Measurements from ENCODE around the gene CCRL2. TPM values are rescaled to one million over a fixed set of nuclear protein-coding genes. Genes with fewer than 3 reads are reported as not detected.
"Not testable (repeated sequence)": the region's sequence is repeated elsewhere in the genome, so short reads cannot be mapped to it uniquely, and the experiment has no call there.

CCRL2 gene
- total RNA-seq, 2 donors from 2014 or later = 2.1 to 3.7 TPM

GRCh38 chr3:46393011-46393410 lies 14.0 kb upstream of the CCRL2 start:
- H3K27me3 Mint-ChIP-seq = peaks cover 7% of the 10 kb centered on the region
- H3K36me3 Mint-ChIP-seq (ENCODE audit: low read depth) = no peaks in the 10 kb centered on the region
- H3K4me1 Mint-ChIP-seq = no peaks in the 10 kb centered on the region
- H3K9me3 Mint-ChIP-seq = no peaks in the 10 kb centered on the region
- H3K27ac Mint-ChIP-seq = no peak overlapping the region
- H3K4me3 Mint-ChIP-seq = no peak overlapping the region
- ATAC-seq (replicated peaks) = no peak

- no peak overlapping the region for H3K27ac Mint-ChIP-seq
- H3K27me3 Mint-ChIP-seq = peaks cover 7% of the 10 kb centered on the region
- no peaks in the 10 kb centered on the region for H3K4me1 Mint-ChIP-seq
- no peak overlapping the region for H3K4me3 Mint-ChIP-seq
- H3K36me3 Mint-ChIP-seq (ENCODE audit: low read depth) = no peaks in the 10 kb centered on the region
- no peak for ATAC-seq (replicated peaks)
- no peaks in the 10 kb centered on the region for H3K9me3 Mint-ChIP-seq
These were observed 13.3 kb upstream of the CCRL2 start for GRCh38 chr3:46393554-46394434.

GRCh38 chr3:46395210-46395661 lies 11.8 kb upstream of the CCRL2 start:
- no peaks in the 10 kb centered on the region for H3K9me3 Mint-ChIP-seq
- no peaks in the 10 kb centered on the region for H3K4me1 Mint-ChIP-seq
- ATAC-seq (replicated peaks) = no peak
- H3K36me3 Mint-ChIP-seq (ENCODE audit: low read depth) = no peaks in the 10 kb centered on the region
- H3K4me3 Mint-ChIP-seq = no peak overlapping the region
- no peak overlapping the region for H3K27ac Mint-ChIP-seq
- peaks cover 7% of the 10 kb centered on the region for H3K27me3 Mint-ChIP-seq

- Mint-ChIP-seq H3K4me3 (no peak overlapping the region), H3K27me3 (peaks cover 7% of the 10 kb centered on the region), H3K27ac (no peak overlapping the region), H3K4me1 (no peaks in the 10 kb centered on the region), H3K36me3 (ENCODE audit: low read depth) (no peaks in the 10 kb centered on the region), H3K9me3 (no peaks in the 10 kb centered on the region)
- no peak for ATAC-seq (replicated peaks)
These were observed 11.1 kb upstream of the CCRL2 start for GRCh38 chr3:46395766-46396530.

- Mint-ChIP-seq H3K36me3 (ENCODE audit: low read depth) (no peaks in the 10 kb centered on the region), H3K4me3 (no peak overlapping the region), H3K27me3 (peaks cover 7% of the 10 kb centered on the region), H3K4me1 (no peaks in the 10 kb centered on the region), H3K9me3 (no peaks in the 10 kb centered on the region), H3K27ac (no peak overlapping the region)
- no peak for ATAC-seq (replicated peaks)
These were observed 9.9 kb upstream of the CCRL2 start for GRCh38 chr3:46397111-46397510.

GRCh38 chr3:46398186-46398955 lies 8.7 kb upstream of the CCRL2 start:
- Mint-ChIP-seq H3K27me3 (peaks cover 7% of the 10 kb centered on the region), H3K4me3 (no peak overlapping the region), H3K4me1 (no peaks in the 10 kb centered on the region), H3K36me3 (ENCODE audit: low read depth) (no peaks in the 10 kb centered on the region), H3K9me3 (no peaks in the 10 kb centered on the region), H3K27ac (no peak overlapping the region)
- no peak for ATAC-seq (replicated peaks)

GRCh38 chr3:46399098-46399497 lies 8.0 kb upstream of the CCRL2 start:
- no peak for ATAC-seq (replicated peaks)
- Mint-ChIP-seq H3K9me3 (no peaks in the 10 kb centered on the region), H3K27ac (no peak overlapping the region), H3K4me1 (no peaks in the 10 kb centered on the region), H3K4me3 (no peak overlapping the region), H3K27me3 (peaks cover 7% of the 10 kb centered on the region), H3K36me3 (ENCODE audit: low read depth) (no peaks in the 10 kb centered on the region)

GRCh38 chr3:46399557-46399956 lies 7.5 kb upstream of the CCRL2 start:
- Mint-ChIP-seq H3K36me3 (ENCODE audit: low read depth) (no peaks in the 10 kb centered on the region), H3K4me3 (no peak overlapping the region), H3K4me1 (no peaks in the 10 kb centered on the region), H3K27me3 (peaks cover 5% of the 10 kb centered on the region), H3K27ac (no peak overlapping the region), H3K9me3 (no peaks in the 10 kb centered on the region)
- ATAC-seq (replicated peaks) = peak; percentile 28

- H3K27me3 Mint-ChIP-seq = peaks cover 2% of the 10 kb centered on the region
- ATAC-seq (replicated peaks) = no peak
- H3K27ac Mint-ChIP-seq = no peak overlapping the region
- H3K36me3 Mint-ChIP-seq (ENCODE audit: low read depth) = no peaks in the 10 kb centered on the region
- H3K4me1 Mint-ChIP-seq = no peaks in the 10 kb centered on the region
- no peak overlapping the region for H3K4me3 Mint-ChIP-seq
- no peaks in the 10 kb centered on the region for H3K9me3 Mint-ChIP-seq
These were observed 6.9 kb upstream of the CCRL2 start for GRCh38 chr3:46400000-46400734.

- Mint-ChIP-seq H3K27me3 (no peaks in the 10 kb centered on the region), H3K4me3 (no peak overlapping the region), H3K36me3 (ENCODE audit: low read depth) (no peaks in the 10 kb centered on the region), H3K4me1 (no peaks in the 10 kb centered on the region), H3K9me3 (no peaks in the 10 kb centered on the region), H3K27ac (no peak overlapping the region)
- ATAC-seq (replicated peaks) = no peak
These were observed 6.2 kb upstream of the CCRL2 start for GRCh38 chr3:46400846-46401245.

- ATAC-seq (replicated peaks) = no peak
- Mint-ChIP-seq H3K36me3 (ENCODE audit: low read depth) (no peaks in the 10 kb centered on the region), H3K4me3 (no peak overlapping the region), H3K27ac (no peak overlapping the region), H3K4me1 (no peaks in the 10 kb centered on the region), H3K27me3 (no peaks in the 10 kb centered on the region), H3K9me3 (no peaks in the 10 kb centered on the region)
These were observed 5.5 kb upstream of the CCRL2 start for GRCh38 chr3:46401579-46401978.

GRCh38 chr3:46402902-46403301 lies 4.2 kb upstream of the CCRL2 start:
- not testable (repeated sequence) for H3K4me1 Mint-ChIP-seq; ATAC-seq (replicated peaks); H3K36me3 Mint-ChIP-seq (ENCODE audit: low read depth); H3K4me3 Mint-ChIP-seq; H3K27ac Mint-ChIP-seq; H3K9me3 Mint-ChIP-seq; H3K27me3 Mint-ChIP-seq

- ATAC-seq (replicated peaks) = no peak
- no peaks in the 10 kb centered on the region for H3K27me3 Mint-ChIP-seq
- no peaks in the 10 kb centered on the region for H3K4me1 Mint-ChIP-seq
- no peak overlapping the region for H3K27ac Mint-ChIP-seq
- no peaks in the 10 kb centered on the region for H3K9me3 Mint-ChIP-seq
- H3K36me3 Mint-ChIP-seq (ENCODE audit: low read depth) = no peaks in the 10 kb centered on the region
- H3K4me3 Mint-ChIP-seq = no peak overlapping the region
These were observed 1.6 kb upstream of the CCRL2 start for GRCh38 chr3:46405301-46406019.

Data from activated T-helper 17 cell treated with anti-CD3 and anti-CD28 coated beads, Interleukin-2, amount 50 U/mL, for 72 hours (primary cell).